Activated T-helper 1 cell treated with anti-CD3 and anti-CD28 coated beads, Interleukin-12 subunit alpha, Interleukin-12 subunit beta, Interleukin-2, Interleukin-4 antibody, amounts not matched to agents 30 ng/mL and 10 ng/mL and 1 ng/mL, durations not matched to agents 14 hours and 24 hours and 36 hours (primary cell): ENCODE measurements around the gene PHLPP1. TPM values are rescaled to one million over a fixed set of nuclear protein-coding genes. Genes with fewer than 3 reads are reported as not detected.
A peak's percentile ranks its signal among the peaks of the same experiment; 100 is the strongest.
"Not testable (repeated sequence)": the region's sequence is repeated elsewhere in the genome, so short reads cannot be mapped to it uniquely, and the experiment has no call there.

ENCODE experiments used
- DNase-seq: peaks from one replicate; pipeline ENCODE4 v3.0.0; 2021; ENCODE audit warnings: low spot score
- H3K27ac Mint-ChIP-seq: one replicate; pipeline ENCODE4 v1.8.0; 2021; ENCODE audit warnings: mild to moderate bottlenecking, mixed read lengths
- H3K27me3 Mint-ChIP-seq: one replicate; pipeline ENCODE4 v1.8.0; 2022; ENCODE audit warnings: mild to moderate bottlenecking, moderate library complexity, mixed read lengths; ENCODE audit not compliant: insufficient read depth
- H3K36me3 Mint-ChIP-seq: one replicate; pipeline ENCODE4 v1.8.0; 2021; ENCODE audit warnings: low read depth, mixed read lengths
- H3K4me1 Mint-ChIP-seq: one replicate; pipeline ENCODE4 v1.8.0; 2021; ENCODE audit warnings: low read depth, mixed read lengths
- H3K4me3 Mint-ChIP-seq: one replicate; pipeline ENCODE4 v1.8.0; 2021; ENCODE audit warnings: mild to moderate bottlenecking, moderate library complexity, mixed read lengths
- H3K9me3 Mint-ChIP-seq: one replicate; pipeline ENCODE4 v1.8.0; 2021; ENCODE audit warnings: mixed read lengths
- intact Hi-C: fragments of 100-400 bp; cut with micrococcal nuclease; formaldehyde crosslinking; loops from one replicate; pipeline ENCODE4 v1.15.1; 2024
- total RNA-seq: library from RNA; stranded (reverse); gene quantifications from 2 replicates; pipeline ENCODE4 v1.2.3, GENCODE V29; 2022

PHLPP1 gene
- total RNA-seq, 1 donor from 2014 or later, result 14.1 TPM

GRCh38 chr18:62737241-62737873 lies 22.0 kb downstream of the PHLPP1 start:
- H3K27me3 Mint-ChIP-seq, result no peaks in the 10 kb centered on the region
- H3K36me3 Mint-ChIP-seq, result peaks cover 1% of the 10 kb centered on the region
- DNase-seq, result no peak
- H3K9me3 Mint-ChIP-seq, result no peaks in the 10 kb centered on the region
- intact Hi-C loops, result no loop called here
- no peak overlapping the region for H3K4me3 Mint-ChIP-seq
- no peak overlapping the region for H3K27ac Mint-ChIP-seq
- peaks cover 10% of the 10 kb centered on the region for H3K4me1 Mint-ChIP-seq

DNA sequence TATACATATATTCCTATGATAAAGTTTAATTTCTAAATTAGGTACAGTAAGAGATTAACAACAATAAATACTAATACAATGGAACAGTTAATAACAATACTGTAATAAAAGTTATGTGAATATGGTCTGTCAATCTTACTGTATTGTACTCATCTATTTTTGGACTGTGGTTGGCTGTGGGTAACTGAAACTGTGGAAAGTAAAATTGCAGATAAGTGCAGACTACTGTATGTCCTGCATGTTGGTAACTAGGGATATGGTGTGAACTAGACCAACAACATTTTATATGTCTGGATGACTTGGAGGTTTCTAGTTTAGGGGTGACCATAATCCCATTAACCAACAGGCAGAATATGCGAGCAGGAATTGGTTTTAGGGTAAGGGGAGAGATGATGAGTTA lies 23.3 kb downstream of the PHLPP1 start:
- no peak for DNase-seq
- intact Hi-C loops, result no loop called here
- peaks cover 1% of the 10 kb centered on the region for H3K36me3 Mint-ChIP-seq
- H3K4me3 Mint-ChIP-seq, result no peak overlapping the region
- no peaks in the 10 kb centered on the region for H3K9me3 Mint-ChIP-seq
- no peaks in the 10 kb centered on the region for H3K27me3 Mint-ChIP-seq
- no peak overlapping the region for H3K27ac Mint-ChIP-seq
- peaks cover 10% of the 10 kb centered on the region for H3K4me1 Mint-ChIP-seq

DNA sequence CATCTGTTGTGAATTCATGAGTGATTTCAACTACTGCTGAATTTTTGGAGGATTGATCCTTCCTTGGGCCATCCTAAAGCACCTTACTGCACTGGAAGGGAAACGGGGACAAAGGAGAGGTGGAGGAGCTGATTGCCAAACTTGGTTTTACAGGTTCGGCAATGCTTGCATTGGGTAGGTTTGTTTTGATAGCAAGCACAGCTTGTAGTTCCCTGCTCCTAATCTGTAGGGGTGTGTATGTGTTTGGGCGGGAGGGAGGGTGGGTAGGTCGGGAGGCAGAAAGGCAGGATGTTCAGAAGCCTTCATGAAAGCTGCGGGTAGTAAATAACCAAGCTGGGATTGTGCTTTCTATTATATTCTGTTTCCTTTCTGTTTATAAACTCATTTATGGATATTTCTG lies 24.6 kb downstream of the PHLPP1 start:
- no peak overlapping the region for H3K4me3 Mint-ChIP-seq
- peaks cover 1% of the 10 kb centered on the region for H3K36me3 Mint-ChIP-seq

DNA sequence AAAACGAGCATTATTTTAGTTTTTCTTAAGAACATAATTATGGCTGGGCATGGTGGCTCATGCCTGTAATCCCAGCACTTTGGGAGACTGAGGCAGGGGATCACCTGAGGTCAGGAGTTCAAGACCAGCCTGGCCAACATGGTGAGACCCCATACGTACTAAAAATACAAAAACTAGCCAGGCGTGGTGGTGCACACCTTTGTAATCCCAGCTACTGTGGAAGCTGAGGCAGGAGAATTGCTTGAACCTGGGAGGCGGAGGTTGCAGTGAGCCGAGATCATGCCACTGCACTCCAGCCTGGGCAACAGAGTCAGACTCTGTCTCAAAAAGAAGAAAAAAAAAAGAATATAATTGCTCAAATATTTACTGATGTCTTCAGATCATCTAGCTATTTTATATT lies 25.3 kb downstream of the PHLPP1 start:
- not testable (repeated sequence) for DNase-seq, H3K9me3 Mint-ChIP-seq, H3K4me1 Mint-ChIP-seq, H3K27ac Mint-ChIP-seq, H3K36me3 Mint-ChIP-seq, H3K4me3 Mint-ChIP-seq, H3K27me3 Mint-ChIP-seq
- intact Hi-C loops, result loop anchor here (1.0 kb wide), 2 partner anchors 26 to 31 kb away; no protein-coding TSS in a partner anchor

More for the DNA sequence above, 24.6 kb downstream of the PHLPP1 start:
- Mint-ChIP-seq H3K27me3 (no peaks in the 10 kb centered on the region), H3K4me1 (peaks cover 10% of the 10 kb centered on the region), H3K9me3 (no peaks in the 10 kb centered on the region), H3K27ac (no peak overlapping the region)
- intact Hi-C loops, result no loop called here
- no peak for DNase-seq

DNA sequence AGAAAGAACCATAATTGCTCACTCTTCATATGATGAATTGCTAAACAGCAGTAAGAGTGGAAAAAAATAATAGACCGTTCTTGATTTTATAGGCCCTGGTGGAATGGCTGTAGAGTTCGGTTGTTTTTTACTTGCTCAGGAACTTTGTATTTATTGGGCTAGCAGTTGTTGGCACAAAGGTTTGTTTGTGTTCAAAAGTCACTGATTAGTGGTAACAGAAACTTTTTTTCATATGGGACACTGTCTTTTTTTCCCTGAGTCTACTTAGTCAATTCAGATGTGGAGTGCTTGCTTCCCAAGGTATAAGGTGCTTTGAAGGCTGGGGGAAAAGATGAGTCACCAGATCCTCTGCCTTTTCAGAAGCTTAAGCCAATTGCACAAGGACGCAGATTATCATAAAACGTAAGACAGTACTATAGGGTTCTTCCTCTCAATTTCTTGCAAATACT lies 25.8 kb downstream of the PHLPP1 start:
- intact Hi-C loops, result loop anchor here (1.0 kb wide), 2 partner anchors 27 to 30 kb away; no protein-coding TSS in a partner anchor
- H3K4me1 Mint-ChIP-seq, result peaks cover 10% of the 10 kb centered on the region
- no peak for DNase-seq
- no peaks in the 10 kb centered on the region for H3K27me3 Mint-ChIP-seq
- no peak overlapping the region for H3K4me3 Mint-ChIP-seq
- H3K36me3 Mint-ChIP-seq, result peaks cover 1% of the 10 kb centered on the region
- H3K27ac Mint-ChIP-seq, result peak overlapping the region; percentile 24
- H3K9me3 Mint-ChIP-seq, result no peaks in the 10 kb centered on the region

GRCh38 chr18:62741584-62741983 lies 26.2 kb downstream of the PHLPP1 start:
- H3K27ac Mint-ChIP-seq, result no peak overlapping the region
- H3K4me1 Mint-ChIP-seq, result peaks cover 10% of the 10 kb centered on the region
- H3K9me3 Mint-ChIP-seq, result no peaks in the 10 kb centered on the region
- DNase-seq, result no peak
- no peak overlapping the region for H3K4me3 Mint-ChIP-seq
- H3K27me3 Mint-ChIP-seq, result no peaks in the 10 kb centered on the region
- peaks cover 1% of the 10 kb centered on the region for H3K36me3 Mint-ChIP-seq
- intact Hi-C loops, result loop anchor here (1.0 kb wide), 2 partner anchors 27 to 30 kb away; no protein-coding TSS in a partner anchor

GRCh38 chr18:62744076-62744968 lies 29.0 kb downstream of the PHLPP1 start:
- Mint-ChIP-seq H3K4me3 (no peak overlapping the region), H3K27me3 (no peaks in the 10 kb centered on the region), H3K9me3 (no peaks in the 10 kb centered on the region), H3K36me3 (no peaks in the 10 kb centered on the region), H3K27ac (peak overlapping the region; percentile 11), H3K4me1 (peaks cover 13% of the 10 kb centered on the region)
- DNase-seq, result no peak
- intact Hi-C loops, result no loop called here

DNA sequence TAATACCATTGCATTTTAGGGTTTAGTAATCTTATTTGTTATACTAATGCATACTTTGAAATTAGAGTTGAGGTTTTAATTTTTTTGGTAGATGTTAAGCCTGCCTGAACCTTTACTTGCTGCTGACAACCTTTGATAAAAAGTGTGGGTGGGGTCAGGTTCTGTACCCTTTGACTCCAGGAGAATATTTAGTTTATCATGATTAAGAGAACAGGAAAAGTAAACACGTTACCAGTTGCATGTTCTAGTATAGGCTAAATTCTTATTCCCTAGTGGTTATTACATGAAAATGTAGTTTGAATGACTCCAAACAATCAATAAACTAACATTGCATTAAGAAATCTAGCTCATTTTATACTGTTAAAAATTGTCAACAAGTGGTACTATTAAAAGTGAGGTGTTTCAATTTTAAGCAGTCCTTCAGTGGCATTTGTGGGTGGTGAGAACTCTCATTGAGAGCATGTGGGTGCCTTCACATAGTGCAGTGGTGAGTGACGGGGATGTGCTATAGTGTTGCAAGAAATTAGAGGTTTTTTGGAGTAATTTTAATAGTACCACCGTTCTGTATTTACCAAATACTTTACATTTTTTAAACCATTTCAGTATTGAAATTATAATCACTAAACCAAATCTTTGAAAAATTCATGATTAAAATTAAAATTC lies 29.9 kb downstream of the PHLPP1 start:
- Mint-ChIP-seq H3K36me3 (no peaks in the 10 kb centered on the region), H3K9me3 (no peaks in the 10 kb centered on the region), H3K4me1 (peaks cover 16% of the 10 kb centered on the region), H3K27me3 (no peaks in the 10 kb centered on the region), H3K4me3 (no peak overlapping the region), H3K27ac (no peak overlapping the region)
- DNase-seq, result no peak
- intact Hi-C loops, result no loop called here

DNA sequence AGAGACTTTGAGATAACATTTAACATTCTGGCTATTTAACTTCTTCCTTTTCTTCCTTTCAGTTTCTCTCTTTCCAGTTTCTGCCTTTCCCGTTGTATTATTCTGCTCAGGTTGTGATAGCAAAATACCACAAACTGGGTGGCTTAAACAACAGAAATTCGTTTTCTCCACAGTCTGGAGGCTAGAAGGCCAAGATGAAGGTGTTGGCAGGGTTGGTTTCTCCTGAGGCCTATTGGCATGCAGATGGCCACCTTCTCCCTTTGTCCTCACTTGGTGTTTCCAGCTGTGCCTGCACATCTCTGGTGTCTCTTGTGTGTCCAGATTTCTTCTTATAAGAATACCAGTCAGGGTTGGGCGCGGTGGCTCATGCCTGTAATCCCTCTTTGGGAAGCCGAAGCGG lies 34.0 kb downstream of the PHLPP1 start:
- H3K4me1 Mint-ChIP-seq, result peaks cover 14% of the 10 kb centered on the region
- H3K4me3 Mint-ChIP-seq, result no peak overlapping the region
- H3K27me3 Mint-ChIP-seq, result peaks cover 8% of the 10 kb centered on the region
- intact Hi-C loops, result no loop called here
- no peak for DNase-seq
- H3K36me3 Mint-ChIP-seq, result no peaks in the 10 kb centered on the region
- H3K9me3 Mint-ChIP-seq, result no peaks in the 10 kb centered on the region
- H3K27ac Mint-ChIP-seq, result no peak overlapping the region

- Mint-ChIP-seq H3K9me3 (no peaks in the 10 kb centered on the region), H3K27ac (no peak overlapping the region), H3K4me1 (peaks cover 14% of the 10 kb centered on the region), H3K27me3 (peaks cover 8% of the 10 kb centered on the region), H3K4me3 (no peak overlapping the region), H3K36me3 (no peaks in the 10 kb centered on the region)
- DNase-seq, result no peak
- intact Hi-C loops, result no loop called here
Observed at GRCh38 chr18:62751341-62751821, 36.0 kb downstream of the PHLPP1 start.

DNA sequence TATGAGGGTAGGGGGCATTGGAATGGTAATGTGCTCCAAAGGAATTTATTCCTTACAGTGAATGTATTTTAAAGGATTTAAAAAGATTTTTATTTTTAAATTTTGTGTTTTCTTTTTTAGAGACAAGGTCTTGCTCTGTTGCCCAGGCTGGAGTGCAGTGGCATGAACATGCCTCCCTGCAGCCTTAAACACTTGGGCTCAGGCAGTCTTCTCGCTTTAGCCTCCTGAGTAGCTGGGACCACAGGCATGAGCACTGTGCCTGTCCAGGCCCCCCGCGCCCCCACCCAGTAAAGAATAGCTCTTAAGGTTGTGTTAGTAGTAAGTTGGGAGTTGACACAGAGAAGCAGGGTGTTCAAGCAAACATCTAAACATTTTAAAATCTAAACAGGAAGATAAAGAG lies 36.6 kb downstream of the PHLPP1 start:
- intact Hi-C loops, result no loop called here
- Mint-ChIP-seq H3K36me3 (no peaks in the 10 kb centered on the region), H3K4me3 (no peak overlapping the region), H3K4me1 (peaks cover 14% of the 10 kb centered on the region), H3K9me3 (no peaks in the 10 kb centered on the region), H3K27ac (no peak overlapping the region), H3K27me3 (peaks cover 8% of the 10 kb centered on the region)
- no peak for DNase-seq

DNA sequence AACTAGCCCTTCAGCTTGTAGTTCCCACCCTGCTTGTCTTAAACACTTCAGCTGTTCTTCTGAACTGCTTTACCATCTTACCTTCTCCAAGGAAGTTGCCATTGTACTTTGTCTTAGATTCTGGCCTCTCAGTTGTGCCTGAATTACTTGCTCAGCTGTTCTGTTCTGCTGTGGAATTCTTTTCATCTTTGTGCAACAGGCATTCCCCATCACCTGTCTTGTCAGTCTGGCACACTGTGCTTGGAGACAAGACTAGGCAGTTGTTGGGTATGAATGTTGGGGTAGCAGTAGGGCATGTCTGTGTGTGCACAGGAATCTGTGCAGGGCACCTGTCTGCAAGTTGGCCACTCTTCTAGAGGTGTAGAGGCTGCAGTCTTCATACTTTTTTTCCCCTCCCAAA lies 38.7 kb downstream of the PHLPP1 start:
- H3K36me3 Mint-ChIP-seq, result no peaks in the 10 kb centered on the region
- H3K27me3 Mint-ChIP-seq, result peaks cover 8% of the 10 kb centered on the region
- H3K9me3 Mint-ChIP-seq, result no peaks in the 10 kb centered on the region
- DNase-seq, result no peak
- H3K27ac Mint-ChIP-seq, result no peak overlapping the region
- peaks cover 14% of the 10 kb centered on the region for H3K4me1 Mint-ChIP-seq
- H3K4me3 Mint-ChIP-seq, result no peak overlapping the region
- intact Hi-C loops, result no loop called here

- intact Hi-C loops, result no loop called here
- H3K36me3 Mint-ChIP-seq, result no peaks in the 10 kb centered on the region
- H3K4me1 Mint-ChIP-seq, result peaks cover 5% of the 10 kb centered on the region
- no peaks in the 10 kb centered on the region for H3K9me3 Mint-ChIP-seq
- H3K27me3 Mint-ChIP-seq, result peaks cover 8% of the 10 kb centered on the region
- H3K27ac Mint-ChIP-seq, result no peak overlapping the region
- DNase-seq, result no peak
- H3K4me3 Mint-ChIP-seq, result no peak overlapping the region
Observed at GRCh38 chr18:62755454-62755853, 40.1 kb downstream of the PHLPP1 start.
